HG03280 (cell line): Measurements from ENCODE around the gene KRTCAP2.
A peak's percentile ranks its signal among the peaks of the same experiment; 100 is the strongest.

Experiments
- ATAC-seq: cut with Tn5 transposase; IDR thresholded peaks from one replicate; pipeline ENCODE4 v1.9.1; 2021; ENCODE audit warnings: mild to moderate bottlenecking, moderate library complexity; ENCODE audit not compliant: unreplicated experiment

Gene KRTCAP2

DNA sequence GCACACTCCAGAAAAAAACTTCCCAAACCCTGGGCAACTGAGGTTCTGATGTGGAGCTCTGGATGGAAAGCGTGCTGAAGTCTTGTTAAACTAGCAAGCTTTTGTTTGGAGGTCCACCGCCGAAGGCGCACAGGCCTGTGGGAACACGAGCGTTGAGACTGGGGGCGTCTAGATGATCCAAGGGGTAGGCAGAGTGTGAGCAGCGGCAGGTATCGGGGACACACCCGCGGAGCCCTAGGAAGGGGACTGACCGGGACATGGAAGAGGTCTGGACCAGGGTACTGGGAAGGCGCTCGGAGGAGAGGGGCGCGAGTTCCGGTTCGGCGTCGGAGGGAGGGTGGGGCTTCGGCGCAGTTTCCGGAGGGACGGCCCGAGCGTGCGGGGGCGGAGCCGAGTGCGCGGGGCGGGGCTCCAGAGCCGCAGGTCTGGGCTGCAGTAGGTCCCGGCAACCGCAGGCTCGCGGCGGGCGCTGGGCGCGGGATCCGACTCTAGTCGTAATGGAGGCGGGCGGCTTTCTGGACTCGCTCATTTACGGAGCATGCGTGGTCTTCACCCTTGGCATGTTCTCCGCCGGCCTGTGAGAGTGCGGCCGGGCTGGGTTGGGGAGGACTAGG lies 37.6 kb downstream of the KRTCAP2 start, which contains the start of gene SLC50A1:
Gene SLC50A1 (plus strand): TSS at position 438 of the 614 bp plus-strand sequence. CDS start 60 bp downstream, at position 498.
- peak; percentile 77 for ATAC-seq

DNA sequence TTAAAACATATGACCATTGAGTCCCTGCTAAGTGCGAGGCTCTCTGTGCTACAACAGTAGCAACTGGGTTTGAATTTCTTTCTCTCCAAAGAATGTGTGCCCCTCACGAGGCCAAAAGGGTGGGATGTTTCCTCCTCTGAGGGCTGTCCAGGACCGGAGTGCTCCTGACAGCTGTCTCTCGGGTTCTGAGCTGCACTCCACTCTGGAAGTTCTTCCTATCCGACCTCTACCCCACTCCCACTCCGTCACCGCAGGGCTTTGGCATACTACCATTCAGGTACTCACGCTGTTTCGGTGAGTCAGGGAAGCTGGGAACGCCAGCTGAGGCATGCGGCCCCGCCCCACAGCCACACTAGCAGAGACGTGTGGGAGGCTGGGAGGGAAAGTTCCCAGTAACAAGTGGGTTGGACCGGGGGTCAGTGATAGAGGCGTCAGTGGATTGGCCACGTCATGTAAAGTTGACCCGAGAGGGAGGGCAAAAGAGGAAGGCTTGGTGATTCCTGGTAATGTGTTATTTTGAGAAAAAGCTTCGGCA lies 38.2 kb downstream of the KRTCAP2 start:
- peak; percentile 36 for ATAC-seq

DNA sequence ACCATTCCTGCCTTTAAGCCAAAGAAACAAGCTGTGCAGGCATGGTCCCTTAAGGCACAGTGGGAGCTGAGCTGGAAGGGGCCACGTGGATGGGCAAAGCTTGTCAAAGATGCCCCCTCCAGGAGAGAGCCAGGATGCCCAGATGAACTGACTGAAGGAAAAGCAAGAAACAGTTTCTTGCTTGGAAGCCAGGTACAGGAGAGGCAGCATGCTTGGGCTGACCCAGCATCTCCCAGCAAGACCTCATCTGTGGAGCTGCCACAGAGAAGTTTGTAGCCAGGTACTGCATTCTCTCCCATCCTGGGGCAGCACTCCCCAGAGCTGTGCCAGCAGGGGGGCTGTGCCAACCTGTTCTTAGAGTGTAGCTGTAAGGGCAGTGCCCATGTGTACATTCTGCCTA lies 38.8 kb downstream of the KRTCAP2 start:
- ATAC-seq = no peak

DNA sequence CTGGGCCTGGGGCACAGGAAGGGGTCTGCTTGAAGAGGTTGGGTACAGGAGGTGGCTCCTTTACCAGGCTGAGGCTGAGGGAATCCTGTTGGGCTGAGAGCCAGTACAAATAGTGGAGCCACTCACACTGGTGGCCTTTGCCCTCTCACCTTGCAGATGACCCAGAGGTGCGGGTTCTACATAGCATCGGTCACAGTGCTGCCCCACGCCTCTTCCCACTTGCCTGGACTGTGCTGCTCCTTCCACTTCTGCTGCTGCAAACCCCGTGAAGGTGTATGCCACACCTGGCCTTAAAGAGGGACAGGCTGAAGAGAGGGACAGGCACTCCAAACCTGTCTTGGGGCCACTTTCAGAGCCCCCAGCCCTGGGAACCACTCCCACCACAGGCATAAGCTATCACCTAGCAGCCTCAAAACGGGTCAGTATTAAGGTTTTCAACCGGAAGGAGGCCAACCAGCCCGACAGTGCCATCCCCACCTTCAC lies 39.3 kb downstream of the KRTCAP2 start:
- ATAC-seq = no peak

DNA sequence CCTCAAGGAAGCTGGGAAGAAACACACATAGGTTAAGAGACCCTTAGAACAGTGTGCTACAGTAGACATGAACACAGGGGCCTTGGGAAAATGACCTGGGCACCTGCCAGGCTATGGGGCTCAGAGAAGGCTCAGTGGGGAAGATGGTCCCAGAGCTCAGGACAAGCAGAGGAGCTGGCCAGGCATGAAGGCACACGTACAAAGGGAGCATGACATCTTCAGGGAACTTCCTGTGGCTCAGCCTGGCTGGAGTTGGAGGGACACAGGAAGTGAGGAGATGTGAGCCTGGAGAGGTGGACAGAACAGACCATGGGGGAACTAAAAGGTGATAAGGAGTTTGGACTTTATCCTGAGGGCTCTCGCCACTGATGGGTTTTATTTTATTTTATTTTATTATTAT lies 41.2 kb downstream of the KRTCAP2 start:
- ATAC-seq = no peak

DNA sequence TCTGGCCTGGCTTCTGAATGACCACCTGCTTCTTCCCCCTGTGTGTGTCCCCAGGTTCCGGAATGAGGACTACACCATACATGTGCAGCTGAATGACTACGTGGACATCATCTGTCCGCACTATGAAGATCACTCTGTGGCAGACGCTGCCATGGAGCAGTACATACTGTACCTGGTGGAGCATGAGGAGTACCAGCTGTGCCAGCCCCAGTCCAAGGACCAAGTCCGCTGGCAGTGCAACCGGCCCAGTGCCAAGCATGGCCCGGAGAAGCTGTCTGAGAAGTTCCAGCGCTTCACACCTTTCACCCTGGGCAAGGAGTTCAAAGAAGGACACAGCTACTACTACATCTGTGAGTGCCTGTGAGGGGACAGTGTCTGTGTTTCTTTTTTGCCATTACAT lies 41.8 kb downstream of the KRTCAP2 start:
- ATAC-seq = no peak

DNA sequence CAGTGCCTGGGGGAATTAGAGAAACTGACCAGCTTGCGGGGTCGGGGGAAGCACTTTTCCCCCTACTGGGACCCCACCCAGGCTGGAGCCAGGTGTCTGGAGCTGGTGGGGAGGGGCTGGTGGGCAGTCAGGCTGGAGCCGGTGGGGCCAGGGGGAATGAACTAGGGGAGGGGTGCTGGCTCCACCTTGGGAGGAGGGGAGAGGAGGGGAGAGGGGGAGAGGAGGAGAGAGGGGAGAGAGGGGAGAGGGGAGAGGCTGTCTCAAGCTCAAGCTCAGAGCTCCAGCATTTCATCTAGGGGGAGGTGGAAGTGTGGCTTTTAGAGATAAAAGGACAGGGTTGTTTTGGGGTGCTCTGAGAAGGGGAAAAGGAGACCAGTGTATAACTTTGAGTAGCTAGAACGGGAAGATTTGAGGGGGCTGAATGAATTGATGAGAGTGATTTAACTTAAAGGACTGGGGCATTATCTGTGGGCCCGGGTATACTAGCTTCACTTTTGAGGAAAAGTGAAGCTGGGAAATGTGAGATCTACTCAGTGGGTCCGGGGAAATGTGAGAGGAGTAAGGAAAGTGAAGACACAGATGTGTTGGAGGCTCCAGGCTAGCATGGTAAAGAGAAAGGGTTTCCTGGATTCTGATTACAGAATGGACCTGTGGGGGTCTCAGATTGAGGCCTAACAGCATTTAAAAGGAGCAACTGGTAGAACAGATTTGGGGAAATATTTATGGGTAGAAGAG lies 42.7 kb downstream of the KRTCAP2 start:
- ATAC-seq = no peak

DNA sequence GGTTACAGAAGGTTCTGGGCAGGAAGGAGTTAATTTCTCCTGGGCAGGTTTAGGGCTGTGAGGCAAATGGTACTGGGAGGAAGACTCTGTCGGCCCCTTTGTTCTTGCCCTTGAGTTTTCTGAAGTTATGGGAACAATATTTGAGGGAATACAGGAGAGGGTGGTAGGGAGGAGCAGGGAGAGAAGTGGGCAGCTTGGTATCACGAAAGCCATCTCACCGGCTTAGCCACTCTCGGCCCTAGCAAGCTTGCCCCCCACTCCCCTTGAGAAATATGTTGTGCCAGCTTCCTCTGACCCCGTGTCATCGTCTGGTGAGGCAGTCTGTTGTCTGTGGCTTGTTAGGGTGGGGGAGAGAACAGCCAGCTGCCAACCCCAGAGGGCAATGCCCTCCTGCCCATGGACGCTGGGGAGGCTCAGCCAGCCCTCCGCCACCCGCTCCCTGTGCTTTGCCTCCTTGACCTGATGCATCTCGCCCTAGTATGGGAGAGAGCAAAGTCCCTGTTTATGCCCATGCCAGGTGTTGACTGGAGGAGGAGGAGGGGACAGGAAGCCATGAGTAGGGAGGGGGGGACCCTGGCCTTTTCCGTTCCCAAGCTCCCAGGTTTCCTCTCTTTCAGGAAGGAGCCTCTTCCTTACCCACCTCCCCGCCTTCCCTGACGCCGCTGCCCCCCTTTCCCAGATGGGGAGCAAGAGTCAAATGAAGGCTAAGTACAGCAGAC lies 44.2 kb downstream of the KRTCAP2 start:
- no peak for ATAC-seq

DNA sequence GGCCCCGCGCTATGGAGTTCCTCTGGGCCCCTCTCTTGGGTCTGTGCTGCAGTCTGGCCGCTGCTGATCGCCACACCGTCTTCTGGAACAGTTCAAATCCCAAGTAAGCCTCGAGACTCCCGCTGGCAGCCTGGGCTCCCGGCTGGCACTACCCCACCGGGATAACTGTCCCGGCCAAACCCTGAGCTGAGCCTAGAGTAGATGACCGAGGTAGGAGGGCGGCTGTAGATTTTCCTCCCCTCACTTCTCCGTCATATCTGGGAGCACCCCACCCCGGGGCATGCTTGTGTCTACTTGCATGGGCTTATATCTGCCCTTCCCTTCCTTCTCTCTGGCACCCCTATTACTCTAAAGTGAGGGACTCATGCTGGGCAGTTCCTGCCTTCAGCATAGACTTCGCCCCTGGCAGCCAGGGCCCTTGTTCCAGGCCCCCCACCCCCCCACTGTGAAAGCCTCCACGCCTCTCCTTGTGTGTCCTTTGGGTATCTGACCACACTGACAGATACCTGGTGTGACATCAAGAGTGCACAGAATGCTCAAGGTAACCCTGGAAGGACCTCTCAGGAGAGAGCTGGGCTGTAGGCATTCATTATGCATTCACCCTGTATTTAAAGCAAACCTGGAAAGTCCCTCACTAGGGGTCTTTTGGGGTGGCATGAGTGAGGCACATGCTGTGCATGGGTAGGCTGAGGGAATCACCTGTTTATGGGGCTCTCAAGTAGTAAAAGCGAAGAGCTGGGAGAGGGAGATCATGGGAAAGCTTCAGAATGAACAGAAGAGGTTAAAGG lies 44.9 kb downstream of the KRTCAP2 start:
- ATAC-seq = no peak

DNA sequence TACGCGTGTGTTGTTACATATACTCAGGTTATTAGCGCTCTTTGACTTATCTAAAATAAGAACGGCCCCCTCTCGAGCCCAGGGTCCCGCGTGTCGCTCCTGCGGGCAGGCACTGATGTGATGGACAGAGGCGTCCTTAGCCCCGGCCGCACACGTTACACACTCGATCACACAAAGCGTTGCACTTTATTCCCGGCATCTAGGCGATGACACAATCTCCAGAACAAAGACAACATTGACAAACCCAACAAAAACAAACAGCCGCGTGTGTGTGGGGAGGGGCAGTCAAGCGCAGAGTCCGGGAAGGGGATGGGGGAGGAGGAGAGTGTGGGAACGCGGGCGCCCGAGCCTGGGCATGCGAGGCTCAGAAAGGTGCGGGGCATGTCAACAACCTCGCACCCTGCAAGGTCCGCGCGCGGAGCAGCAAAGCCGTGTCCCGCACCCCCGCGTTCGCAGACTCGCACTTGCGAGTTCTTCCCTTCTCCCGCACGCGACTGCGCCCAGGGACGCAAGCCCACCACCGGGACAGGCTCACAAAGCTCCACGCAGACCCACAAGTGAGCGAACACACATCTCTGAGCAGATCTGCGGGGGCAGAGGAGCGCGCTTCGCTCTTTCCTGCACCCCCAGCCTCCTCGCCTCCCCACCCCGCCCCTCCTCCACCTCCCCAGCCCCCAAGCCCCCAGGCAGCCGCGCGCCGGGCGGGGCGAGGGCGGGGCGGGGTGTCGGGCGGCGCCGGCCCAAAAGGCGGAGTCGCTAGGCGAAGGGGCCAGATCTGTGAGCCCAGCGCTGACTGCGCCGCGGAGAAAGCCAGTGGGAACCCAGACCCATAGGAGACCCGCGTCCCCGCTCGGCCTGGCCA lies 45.8 kb downstream of the KRTCAP2 start, which contains the start of gene EFNA1:
Gene EFNA1 (plus strand): TSS at position 772 of the 862 bp plus-strand sequence. CDS start 102 bp downstream, outside the sequence.
- ATAC-seq = no peak

DNA sequence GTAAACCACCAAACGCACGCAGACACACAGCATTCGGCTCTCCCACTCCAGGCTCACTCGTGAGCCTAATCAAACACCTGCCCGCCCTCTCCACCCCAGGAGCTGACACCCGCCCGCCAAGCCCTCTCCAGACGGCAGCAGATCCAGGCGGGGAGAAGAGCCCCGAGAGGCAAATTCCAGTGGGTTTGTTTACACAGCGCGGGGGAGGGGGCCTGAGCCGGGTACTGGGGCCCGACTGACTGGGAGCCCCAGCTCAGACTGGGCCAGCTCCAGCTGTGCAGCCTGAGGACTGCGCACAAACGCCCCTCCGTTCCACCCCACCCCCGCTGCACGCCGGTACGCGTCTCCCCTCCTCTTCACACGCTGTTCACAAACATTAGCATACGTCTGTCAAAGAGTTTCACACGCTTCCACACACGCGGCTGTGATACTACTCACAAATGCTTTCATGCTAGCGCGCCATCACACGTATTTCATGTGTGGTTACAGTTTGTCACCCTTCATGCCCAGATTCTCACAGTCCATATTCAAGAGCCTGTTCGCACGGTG lies 46.5 kb downstream of the KRTCAP2 start:
- ATAC-seq = no peak

DNA sequence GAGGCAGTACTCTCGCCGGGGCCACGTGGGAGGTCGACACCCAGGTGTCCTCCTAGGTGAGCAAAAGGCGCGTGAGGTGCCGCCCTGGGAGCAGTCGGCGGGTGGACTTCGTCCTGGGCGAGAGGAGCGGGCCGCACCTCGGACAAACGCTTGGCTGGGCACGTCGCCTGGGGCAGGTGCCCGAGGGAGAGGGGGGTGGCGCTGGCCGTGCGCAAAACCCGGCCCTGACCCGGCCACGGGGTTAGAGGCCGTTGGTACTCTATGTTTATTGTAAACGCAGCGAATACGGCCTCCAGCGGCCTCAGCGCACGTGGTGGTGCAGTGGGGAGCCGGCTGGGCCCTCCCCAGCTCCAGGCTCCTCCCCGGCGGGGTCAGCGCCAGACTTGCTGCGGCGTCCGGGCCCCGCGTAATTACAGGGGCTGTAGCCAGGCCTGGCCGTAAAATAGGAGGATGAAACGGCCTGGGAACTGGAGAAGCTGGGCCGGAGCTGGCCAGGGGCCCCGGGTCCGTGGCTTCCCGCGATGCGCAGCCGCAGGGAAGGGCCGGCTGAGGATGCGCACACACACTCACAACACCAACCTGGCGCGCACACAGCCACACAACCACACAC lies 47.1 kb downstream of the KRTCAP2 start:
- no peak for ATAC-seq

DNA sequence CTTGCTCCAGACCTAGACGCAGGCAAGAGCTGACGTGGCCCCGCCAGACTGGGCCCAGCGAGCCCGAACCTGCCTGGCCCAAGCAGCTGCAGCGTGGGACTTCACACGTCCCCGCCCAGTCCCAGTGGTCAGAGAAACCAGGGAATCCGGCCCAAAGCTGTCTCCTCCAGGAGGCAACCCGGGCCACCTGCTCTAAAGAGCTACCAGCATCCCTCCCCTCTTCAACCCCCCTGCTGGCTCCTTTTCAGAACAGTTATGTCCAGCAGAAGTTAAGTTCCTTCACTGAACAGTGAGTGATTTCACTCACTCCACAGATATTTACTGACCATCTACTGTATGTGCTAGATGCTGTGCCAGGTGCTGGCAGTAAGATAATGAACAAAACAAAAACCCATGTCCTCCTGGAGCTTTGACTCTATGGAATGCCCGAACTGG lies 47.6 kb downstream of the KRTCAP2 start:
- no peak for ATAC-seq

DNA sequence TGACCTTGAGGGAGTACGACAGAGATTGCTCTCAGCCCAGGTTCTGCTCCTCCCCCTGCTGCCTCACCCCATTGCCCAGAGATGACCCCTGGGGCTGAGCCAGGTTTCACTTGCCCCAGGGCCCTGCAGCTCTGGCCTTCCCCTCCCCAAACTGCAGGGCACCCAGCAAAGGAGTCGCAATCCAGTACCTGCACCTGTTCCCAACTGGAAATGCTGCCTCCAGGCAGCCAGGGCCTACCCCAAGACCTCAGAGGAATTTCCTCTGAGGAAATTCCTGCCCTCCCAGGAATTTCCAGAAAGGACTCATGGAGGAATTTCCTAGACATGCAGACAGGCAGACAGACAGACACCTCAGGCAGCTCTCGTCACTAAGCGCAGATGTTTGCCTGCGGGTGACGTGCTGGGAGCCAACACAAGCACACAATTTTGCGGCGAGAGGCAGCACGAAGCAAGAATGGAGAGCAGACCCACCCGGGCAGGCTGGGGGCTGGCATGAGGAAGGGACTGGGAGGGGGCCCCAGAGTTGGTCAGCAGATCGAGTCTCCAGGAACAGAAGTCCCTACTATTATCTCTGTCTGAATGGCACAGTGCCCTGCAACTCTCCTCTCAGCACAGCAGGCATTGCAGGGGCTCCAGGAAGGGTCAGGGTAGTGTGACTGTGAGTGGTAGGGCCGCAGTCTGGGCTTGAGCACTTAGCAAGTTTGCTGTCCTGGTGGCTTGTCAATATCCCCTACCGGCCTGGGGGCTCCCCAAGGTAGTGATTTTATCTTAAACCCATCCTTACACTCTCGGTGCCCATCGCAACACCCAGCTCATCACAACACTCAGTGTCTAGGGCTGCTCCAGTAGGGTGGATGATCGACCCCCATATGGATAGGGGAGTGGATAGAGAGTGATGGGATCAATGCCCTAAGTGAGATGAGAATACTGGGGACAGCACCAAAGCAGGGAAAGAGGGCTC lies 48.3 kb downstream of the KRTCAP2 start:
- ATAC-seq = no peak

DNA sequence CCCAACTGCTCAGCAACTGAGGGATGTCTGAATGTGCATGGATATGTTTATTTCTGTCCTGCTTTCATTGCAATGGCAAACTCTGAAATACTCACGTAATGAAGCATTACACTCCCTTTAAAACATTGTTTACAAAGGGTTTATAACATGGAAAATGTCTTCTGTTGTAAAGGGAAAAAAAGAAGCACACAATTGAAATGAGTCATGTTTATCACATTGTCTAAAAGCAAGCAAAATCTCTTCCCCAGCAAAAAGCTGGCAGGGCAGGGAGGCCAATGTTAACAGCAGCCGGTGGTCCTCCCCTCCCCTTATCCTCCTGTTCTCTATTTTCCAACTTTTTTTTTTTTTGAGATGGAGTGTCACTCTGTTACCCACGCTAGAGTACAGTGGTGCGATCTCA lies 49.3 kb downstream of the KRTCAP2 start:
- ATAC-seq = no peak

DNA sequence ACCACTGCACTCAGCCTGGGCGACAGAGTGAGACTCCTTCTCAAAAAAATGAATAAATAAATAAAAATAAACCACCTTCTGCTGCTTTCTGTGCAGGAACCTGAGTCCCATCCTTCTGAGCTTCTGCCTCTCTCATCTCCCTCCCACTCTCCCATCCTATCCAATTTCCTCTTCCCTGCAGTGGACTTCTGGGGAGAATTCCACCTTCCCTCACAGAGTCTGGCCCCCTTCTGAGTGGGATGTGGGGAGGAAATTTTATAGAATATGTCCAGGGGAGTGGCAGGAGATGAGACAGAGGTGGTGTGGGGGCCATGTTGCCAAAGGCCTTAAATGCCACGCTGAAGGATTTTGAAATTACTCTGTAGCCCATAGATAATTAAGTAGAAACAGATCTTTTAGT lies 50.8 kb downstream of the KRTCAP2 start:
- no peak for ATAC-seq

DNA sequence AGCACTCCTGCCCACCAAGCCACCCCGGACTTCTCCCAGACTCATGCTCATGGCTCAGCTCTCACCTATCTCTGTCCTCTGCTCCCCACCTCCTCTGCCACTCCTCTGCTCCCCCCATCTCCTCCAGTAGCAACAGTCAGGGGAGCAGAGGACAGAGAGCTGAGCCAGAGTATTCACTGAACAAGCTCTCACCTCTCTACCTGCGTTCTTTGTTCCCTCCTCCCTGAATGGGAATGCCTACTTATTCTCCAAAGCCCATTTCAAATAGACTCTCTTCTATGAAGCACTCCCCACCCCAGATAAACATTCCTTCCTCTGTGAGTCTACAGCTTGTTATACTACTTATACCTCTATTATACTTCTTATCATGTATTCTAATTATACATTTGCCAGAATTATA lies 51.9 kb downstream of the KRTCAP2 start:
- no peak for ATAC-seq

DNA sequence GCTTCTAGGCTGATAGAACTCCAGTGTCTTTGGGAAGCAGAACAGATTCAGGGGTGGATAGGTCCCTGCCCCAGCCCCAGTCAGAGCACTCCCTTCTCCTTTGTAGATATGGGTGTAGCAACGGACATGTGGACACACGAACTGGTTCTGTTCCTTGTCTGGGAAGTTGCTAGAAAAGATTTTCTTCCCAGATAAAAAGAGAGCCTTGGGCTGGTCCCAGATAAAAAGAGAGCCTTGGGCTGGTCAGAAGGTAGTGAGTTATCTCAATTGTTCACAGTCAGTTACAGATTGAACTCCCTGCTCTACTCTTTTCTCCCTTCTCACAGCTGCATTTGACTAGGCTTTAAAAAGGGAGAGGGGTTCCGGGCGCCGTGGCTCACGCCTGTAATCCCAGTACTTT lies 52.9 kb downstream of the KRTCAP2 start:
- ATAC-seq = no peak
